ENCODE data around the gene MARK2. TPM values are rescaled to one million over a fixed set of nuclear protein-coding genes. Genes with fewer than 3 reads are reported as not detected.
A peak's percentile ranks its signal among the peaks of the same experiment; 100 is the strongest.

Gene MARK2
- total RNA-seq, 5 donors from 2014 or later (not counting 1 experiment from before 2014, with no cell fraction given): 57.4 to 67.2 (median 64.0) TPM

GRCh38 chr11:63871962-63872799 is 33.3 kb downstream of the MARK2 start:
- no CpG with 5 or more reads among the region's 11 CpGs for WGBS (ENCODE audit: insufficient coverage)
- H3K9me3 Mint-ChIP-seq: no peaks in the 10 kb centered on the region
- Histone ChIP-seq H3K4me1 (ENCODE audit: control insufficient read depth in 1 of 2, extremely low read depth in 1 of 2, insufficient read depth in 2 of 2, low read length in 2 of 2) (peaks cover 63 to 75% of the 10 kb centered on the region in 2 experiments), H3K9me3 (no peaks in the 10 kb centered on the region), H3K27me3 (replicated peaks in 1 of 2; ENCODE audit: control insufficient read depth in 2 of 2, extremely low read depth in 1 of 2, insufficient read depth in 2 of 2, low read length in 1 of 2) (no peaks in the 10 kb centered on the region), H3K36me3 (ENCODE audit: control insufficient read depth in 2 of 2, extremely low read depth in 1 of 2, insufficient read depth in 1 of 2, low read length in 1 of 2) (peaks cover 0 to 17% of the 10 kb centered on the region in 2 donors), H3K4me3 (ENCODE audit: control insufficient read depth in 1 of 2, extremely low read depth in 1 of 2, low read length in 1 of 2) (no peak overlapping the region), H3K27ac (ENCODE audit: low read length) (peak overlapping the region; percentile 14)
- no peaks in the 10 kb centered on the region for H3K27me3 Mint-ChIP-seq
- ATAC-seq (replicated peaks in 1 of 4) (peak; percentile 48 to 72 (median 54)), DNase-seq (peak in 28 of 35 experiments; percentile 12 to 67 (median 32))
- H3K27ac Mint-ChIP-seq: peak overlapping the region; percentile 73 to 79
- H3K4me3 Mint-ChIP-seq: peak overlapping the region in 1 of 3 donors; percentile 55
- ChIA-PET CTCF (interaction anchor here in 1 of 2 donors (1.1 kb wide), 1 partner anchor 34 kb away, joined by 10 read pairs; the partner anchor contains the start of gene MARK2), POLR2A (interaction anchor here in 1 of 2 donors (0.7 kb wide), 2 partner anchors 20 to 1374 kb away, joined by 3 to 7 read pairs; no protein-coding TSS in a partner anchor)
- H3K36me3 Mint-ChIP-seq: peaks cover 6% of the 10 kb centered on the region
- H3K4me1 Mint-ChIP-seq: peaks cover 65 to 87% (median 85%) of the 10 kb centered on the region in 3 donors

GRCh38 chr11:63872800-63873197 is 33.9 kb downstream of the MARK2 start:
- ATAC-seq (replicated peaks in 1 of 4) (no peak), DNase-seq (no peak)
- peak overlapping the region in 1 of 3 donors; percentile 55 for H3K4me3 Mint-ChIP-seq
- H3K4me1 Mint-ChIP-seq: peaks cover 60 to 84% (median 83%) of the 10 kb centered on the region in 3 donors
- H3K27me3 Mint-ChIP-seq: no peaks in the 10 kb centered on the region
- CTCF ChIA-PET: interaction anchor here in 1 of 2 donors (0.6 to 1.1 kb wide), 2 partner anchors 35 to 75 kb away, joined by 3 to 10 read pairs; partner anchors contain the start of gene MARK2
- peaks cover 6% of the 10 kb centered on the region for H3K36me3 Mint-ChIP-seq
- POLR2A ChIA-PET: interaction anchor here in 1 of 2 donors (0.7 kb wide), 2 partner anchors 20 to 1374 kb away, joined by 3 to 7 read pairs; no protein-coding TSS in a partner anchor
- H3K27ac Mint-ChIP-seq: peak overlapping the region; percentile 73 to 79
- Histone ChIP-seq H3K27ac (ENCODE audit: low read length) (peak overlapping the region; percentile 24), H3K4me3 (ENCODE audit: control insufficient read depth in 1 of 2, extremely low read depth in 1 of 2, low read length in 1 of 2) (no peak overlapping the region), H3K4me1 (ENCODE audit: control insufficient read depth in 1 of 2, extremely low read depth in 1 of 2, insufficient read depth in 2 of 2, low read length in 2 of 2) (peaks cover 59 to 73% of the 10 kb centered on the region in 2 experiments), H3K36me3 (ENCODE audit: control insufficient read depth in 2 of 2, extremely low read depth in 1 of 2, insufficient read depth in 1 of 2, low read length in 1 of 2) (peaks cover 0 to 13% of the 10 kb centered on the region in 2 donors), H3K27me3 (replicated peaks in 1 of 2; ENCODE audit: control insufficient read depth in 2 of 2, extremely low read depth in 1 of 2, insufficient read depth in 2 of 2, low read length in 1 of 2) (no peaks in the 10 kb centered on the region), H3K9me3 (no peaks in the 10 kb centered on the region)
- H3K9me3 Mint-ChIP-seq: no peaks in the 10 kb centered on the region
- WGBS (ENCODE audit: insufficient coverage): 98% methylated on average over 5 of the region's 5 CpGs

GRCh38 chr11:63873311-63873710 is 34.4 kb downstream of the MARK2 start:
- Mint-ChIP-seq H3K27ac (peak overlapping the region; percentile 52), H3K4me1 (peaks cover 60 to 84% (median 82%) of the 10 kb centered on the region in 3 donors), H3K4me3 (peak overlapping the region in 1 of 3 donors; percentile 55), H3K9me3 (no peaks in the 10 kb centered on the region), H3K27me3 (no peaks in the 10 kb centered on the region), H3K36me3 (peaks cover 6% of the 10 kb centered on the region)
- no peak for ATAC-seq (replicated peaks in 1 of 4)
- POLR2A ChIA-PET: no interaction called here
- Histone ChIP-seq H3K27me3 (replicated peaks in 1 of 2; ENCODE audit: control insufficient read depth in 2 of 2, extremely low read depth in 1 of 2, insufficient read depth in 2 of 2, low read length in 1 of 2) (no peaks in the 10 kb centered on the region), H3K27ac (ENCODE audit: low read length) (peak overlapping the region; percentile 24), H3K4me3 (ENCODE audit: control insufficient read depth in 1 of 2, extremely low read depth in 1 of 2, low read length in 1 of 2) (no peak overlapping the region), H3K36me3 (ENCODE audit: control insufficient read depth in 2 of 2, extremely low read depth in 1 of 2, insufficient read depth in 1 of 2, low read length in 1 of 2) (peaks cover 0 to 13% of the 10 kb centered on the region in 2 donors), H3K4me1 (ENCODE audit: control insufficient read depth in 1 of 2, extremely low read depth in 1 of 2, insufficient read depth in 2 of 2, low read length in 2 of 2) (peaks cover 59 to 72% of the 10 kb centered on the region in 2 experiments), H3K9me3 (no peaks in the 10 kb centered on the region)
- CTCF ChIA-PET: interaction anchor here in 1 of 2 donors (0.6 to 1.1 kb wide), 2 partner anchors 35 to 74 kb away, joined by 3 to 10 read pairs; partner anchors contain the start of gene MARK2
- WGBS (ENCODE audit: insufficient coverage): no CpG with 5 or more reads among the region's 5 CpGs
- no peak for DNase-seq

GRCh38 chr11:63874511-63874910 is 35.6 kb downstream of the MARK2 start:
- H3K4me3 ChIP-seq (ENCODE audit: control insufficient read depth in 1 of 2, extremely low read depth in 1 of 2, low read length in 1 of 2): no peak overlapping the region
- H3K9me3 Mint-ChIP-seq: no peaks in the 10 kb centered on the region
- ChIA-PET POLR2A (no interaction called here), CTCF (interaction anchor here (0.6 to 0.7 kb wide), 3 partner anchors 12 to 398 kb away, joined by 3 to 6 read pairs (median 3); no protein-coding TSS in a partner anchor)
- peaks cover 50 to 69% of the 10 kb centered on the region in 2 experiments for H3K4me1 ChIP-seq (ENCODE audit: control insufficient read depth in 1 of 2, extremely low read depth in 1 of 2, insufficient read depth in 2 of 2, low read length in 2 of 2)
- ATAC-seq (replicated peaks in 1 of 4) (no peak), DNase-seq (no peak)
- no peak overlapping the region for H3K27ac ChIP-seq (ENCODE audit: low read length)
- H3K27me3 Mint-ChIP-seq: no peaks in the 10 kb centered on the region
- peaks cover 0 to 18% of the 10 kb centered on the region in 2 donors for H3K36me3 ChIP-seq (ENCODE audit: control insufficient read depth in 2 of 2, extremely low read depth in 1 of 2, insufficient read depth in 1 of 2, low read length in 1 of 2)
- H3K9me3 ChIP-seq: no peaks in the 10 kb centered on the region
- peaks cover 4% of the 10 kb centered on the region for H3K36me3 Mint-ChIP-seq
- no peak overlapping the region for H3K4me3 Mint-ChIP-seq
- H3K4me1 Mint-ChIP-seq: peaks cover 53 to 83% (median 81%) of the 10 kb centered on the region in 3 donors
- no peaks in the 10 kb centered on the region for H3K27me3 ChIP-seq (replicated peaks in 1 of 2; ENCODE audit: control insufficient read depth in 2 of 2, extremely low read depth in 1 of 2, insufficient read depth in 2 of 2, low read length in 1 of 2)
- peak overlapping the region; percentile 10 to 68 for H3K27ac Mint-ChIP-seq
- no CpG with 5 or more reads among the region's 6 CpGs for WGBS (ENCODE audit: insufficient coverage)

GRCh38 chr11:63875506-63876065 is 36.7 kb downstream of the MARK2 start:
- Histone ChIP-seq H3K27me3 (replicated peaks in 1 of 2; ENCODE audit: control insufficient read depth in 2 of 2, extremely low read depth in 1 of 2, insufficient read depth in 2 of 2, low read length in 1 of 2) (no peaks in the 10 kb centered on the region), H3K36me3 (ENCODE audit: control insufficient read depth in 2 of 2, extremely low read depth in 1 of 2, insufficient read depth in 1 of 2, low read length in 1 of 2) (peaks cover 0 to 19% of the 10 kb centered on the region in 2 donors), H3K9me3 (no peaks in the 10 kb centered on the region), H3K4me1 (ENCODE audit: control insufficient read depth in 1 of 2, extremely low read depth in 1 of 2, insufficient read depth in 2 of 2, low read length in 2 of 2) (peaks cover 50 to 69% of the 10 kb centered on the region in 2 experiments), H3K4me3 (ENCODE audit: control insufficient read depth in 1 of 2, extremely low read depth in 1 of 2, low read length in 1 of 2) (no peak overlapping the region), H3K27ac (ENCODE audit: low read length) (no peak overlapping the region)
- CTCF ChIA-PET: no interaction called here
- no peak for DNase-seq
- Mint-ChIP-seq H3K27ac (no peak overlapping the region), H3K9me3 (no peaks in the 10 kb centered on the region), H3K4me3 (no peak overlapping the region), H3K27me3 (no peaks in the 10 kb centered on the region), H3K36me3 (no peaks in the 10 kb centered on the region), H3K4me1 (peaks cover 53 to 83% (median 81%) of the 10 kb centered on the region in 3 donors)
- WGBS (ENCODE audit: insufficient coverage): no CpG with 5 or more reads among the region's 8 CpGs
- POLR2A ChIA-PET: interaction anchor here in 1 of 2 donors (0.7 kb wide), 1 partner anchor 1463 kb away, joined by 3 read pairs; no protein-coding TSS in a partner anchor
- no peak for ATAC-seq (replicated peaks in 1 of 4)

GRCh38 chr11:63876616-63877015 is 37.7 kb downstream of the MARK2 start:
- Mint-ChIP-seq H3K27me3 (no peaks in the 10 kb centered on the region), H3K9me3 (no peaks in the 10 kb centered on the region), H3K27ac (peak overlapping the region in 1 of 2 donors; percentile 44), H3K4me1 (peaks cover 56 to 85% (median 84%) of the 10 kb centered on the region in 3 donors), H3K4me3 (no peak overlapping the region), H3K36me3 (peaks cover 3% of the 10 kb centered on the region)
- no peak for ATAC-seq (replicated peaks in 1 of 4)
- no peaks in the 10 kb centered on the region for H3K9me3 ChIP-seq
- no peaks in the 10 kb centered on the region for H3K27me3 ChIP-seq (replicated peaks in 1 of 2; ENCODE audit: control insufficient read depth in 2 of 2, extremely low read depth in 1 of 2, insufficient read depth in 2 of 2, low read length in 1 of 2)
- no peak overlapping the region for H3K4me3 ChIP-seq (ENCODE audit: control insufficient read depth in 1 of 2, extremely low read depth in 1 of 2, low read length in 1 of 2)
- no peak overlapping the region for H3K27ac ChIP-seq (ENCODE audit: low read length)
- peaks cover 0 to 19% of the 10 kb centered on the region in 2 donors for H3K36me3 ChIP-seq (ENCODE audit: control insufficient read depth in 2 of 2, extremely low read depth in 1 of 2, insufficient read depth in 1 of 2, low read length in 1 of 2)
- ChIA-PET CTCF (interaction anchor here (0.6 to 0.9 kb wide), 4 partner anchors 7 to 34 kb away, joined by 4 to 7 read pairs (median 5); no protein-coding TSS in a partner anchor), POLR2A (no interaction called here)
- peaks cover 55 to 70% of the 10 kb centered on the region in 2 experiments for H3K4me1 ChIP-seq (ENCODE audit: control insufficient read depth in 1 of 2, extremely low read depth in 1 of 2, insufficient read depth in 2 of 2, low read length in 2 of 2)
- 94% methylated on average over 3 of the region's 6 CpGs for WGBS (ENCODE audit: insufficient coverage)
- no peak for DNase-seq
